Adrenal gland (tissue), 5 donors: Measurements from ENCODE around the gene ZDBF2.
"Not testable (repeated sequence)": the region's sequence is repeated elsewhere in the genome, so short reads cannot be mapped to it uniquely, and the experiment has no call there.

Experiments
- CTCF ChIP-seq, 6 experiments: fragments of 450-650 bp in 4 of 6; fragments of 200-600 bp in 2 of 6; sonication (generic) in 1 of 6; IDR thresholded peaks; 1 replicate in 5 of 6; 2 replicates in 1 of 6; pipeline versions ENCODE4 v1.5.1 to v1.8.0; 2016 to 2021; ENCODE audit warnings: antibody characterized with exemption in 6 of 6, mild to moderate bottlenecking in 2 of 6, moderate library complexity in 1 of 6
- POLR2A ChIP-seq, 2 donors: fragments of 450-650 bp; IDR thresholded peaks; one replicate each; pipeline ENCODE4 v1.6.1; 2017; ENCODE audit warnings: antibody characterized with exemption in 2 of 2, mild to moderate bottlenecking in 2 of 2, moderate library complexity in 1 of 2
- donor health status: DM: no; HTN: no; CAD: no.

GRCh38 chr2:206228636-206229035, 45.8 kb upstream of the ZDBF2 start:
- TF ChIP-seq CTCF, POLR2A (IDR thresholded peaks at IDR 0.05): not testable (repeated sequence)
